ENCODE data around the gene EFNA5.

The EFNA5 gene

DNA sequence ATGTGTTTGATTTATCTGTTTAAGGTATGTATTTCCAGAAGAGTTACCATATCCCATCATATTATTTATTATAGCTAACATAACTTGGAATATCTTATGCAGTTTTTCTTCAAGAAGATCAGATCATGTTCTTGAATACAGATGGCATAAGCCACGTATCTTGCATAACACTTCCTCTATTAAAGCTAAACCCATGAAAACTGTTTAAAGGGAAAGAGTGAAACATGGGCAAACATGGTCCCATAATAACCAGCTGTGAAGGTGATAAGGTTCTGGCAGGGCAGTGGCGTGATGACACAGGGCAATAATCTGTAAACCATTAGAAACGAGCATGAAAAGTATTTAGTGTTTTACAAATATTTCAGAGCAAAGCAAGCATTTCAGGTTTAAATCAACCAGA, 34.2 kb downstream of the EFNA5 start:
- Histone ChIP-seq H2AFZ (ENCODE audit: low read depth) (no peak overlapping the region), H3K4me3 (IDR thresholded peaks at IDR 0.05; ENCODE audit: insufficient read depth, low read depth, low read length) (no peak overlapping the region), H3K27ac (no peak overlapping the region), H3K9ac (no peak overlapping the region), H3K4me2 (no peak overlapping the region), H3K4me1 (ENCODE audit: low read depth, poor library complexity, severe bottlenecking) (no peaks in the 10 kb centered on the region), H3K79me2 (ENCODE audit: insufficient read depth, low read depth) (no peaks in the 10 kb centered on the region), H3K27me3 (ENCODE audit: insufficient read depth, low read depth) (no peaks in the 10 kb centered on the region), H4K20me1 (ENCODE audit: insufficient read depth) (no peaks in the 10 kb centered on the region), H3K36me3 (ENCODE audit: insufficient read depth) (no peaks in the 10 kb centered on the region)
- TF ChIP-seq, protein P1, sequence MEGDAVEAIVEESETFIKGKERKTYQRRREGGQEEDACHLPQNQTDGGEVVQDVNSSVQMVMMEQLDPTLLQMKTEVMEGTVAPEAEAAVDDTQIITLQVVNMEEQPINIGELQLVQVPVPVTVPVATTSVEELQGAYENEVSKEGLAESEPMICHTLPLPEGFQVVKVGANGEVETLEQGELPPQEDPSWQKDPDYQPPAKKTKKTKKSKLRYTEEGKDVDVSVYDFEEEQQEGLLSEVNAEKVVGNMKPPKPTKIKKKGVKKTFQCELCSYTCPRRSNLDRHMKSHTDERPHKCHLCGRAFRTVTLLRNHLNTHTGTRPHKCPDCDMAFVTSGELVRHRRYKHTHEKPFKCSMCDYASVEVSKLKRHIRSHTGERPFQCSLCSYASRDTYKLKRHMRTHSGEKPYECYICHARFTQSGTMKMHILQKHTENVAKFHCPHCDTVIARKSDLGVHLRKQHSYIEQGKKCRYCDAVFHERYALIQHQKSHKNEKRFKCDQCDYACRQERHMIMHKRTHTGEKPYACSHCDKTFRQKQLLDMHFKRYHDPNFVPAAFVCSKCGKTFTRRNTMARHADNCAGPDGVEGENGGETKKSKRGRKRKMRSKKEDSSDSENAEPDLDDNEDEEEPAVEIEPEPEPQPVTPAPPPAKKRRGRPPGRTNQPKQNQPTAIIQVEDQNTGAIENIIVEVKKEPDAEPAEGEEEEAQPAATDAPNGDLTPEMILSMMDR (conservative IDR thresholded peaks at IDR 0.05; ENCODE audit: low read depth, low read length) = no peak

DNA sequence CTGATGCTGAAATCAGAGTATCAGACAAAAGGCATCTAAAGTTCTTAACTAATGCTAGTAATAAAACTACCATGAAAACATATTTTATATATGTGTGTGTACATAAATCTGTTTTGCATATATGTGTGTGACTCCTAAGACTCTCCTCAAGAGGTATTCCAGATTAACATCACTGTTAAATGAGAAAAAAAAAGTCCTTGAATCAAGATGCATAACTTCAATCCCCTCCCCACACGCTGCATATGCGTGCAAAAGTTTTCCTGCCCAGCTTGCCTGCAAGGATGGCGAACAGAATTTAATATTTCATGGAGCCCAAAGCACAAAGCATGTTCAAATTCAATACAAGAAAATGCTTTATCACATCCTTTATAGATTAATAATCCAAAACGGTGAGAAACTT, 34.7 kb downstream of the EFNA5 start:
- Histone ChIP-seq H3K27ac (no peak overlapping the region), H3K36me3 (ENCODE audit: insufficient read depth) (no peaks in the 10 kb centered on the region), H4K20me1 (ENCODE audit: insufficient read depth) (no peaks in the 10 kb centered on the region), H3K79me2 (ENCODE audit: insufficient read depth, low read depth) (no peaks in the 10 kb centered on the region), H3K4me1 (ENCODE audit: low read depth, poor library complexity, severe bottlenecking) (no peaks in the 10 kb centered on the region), H3K4me2 (no peak overlapping the region), H3K9ac (no peak overlapping the region), H3K27me3 (ENCODE audit: insufficient read depth, low read depth) (no peaks in the 10 kb centered on the region), H2AFZ (ENCODE audit: low read depth) (no peak overlapping the region), H3K4me3 (IDR thresholded peaks at IDR 0.05; ENCODE audit: insufficient read depth, low read depth, low read length) (no peak overlapping the region)
- TF ChIP-seq, protein P1 (conservative IDR thresholded peaks at IDR 0.05; ENCODE audit: low read depth, low read length) = no peak

DNA sequence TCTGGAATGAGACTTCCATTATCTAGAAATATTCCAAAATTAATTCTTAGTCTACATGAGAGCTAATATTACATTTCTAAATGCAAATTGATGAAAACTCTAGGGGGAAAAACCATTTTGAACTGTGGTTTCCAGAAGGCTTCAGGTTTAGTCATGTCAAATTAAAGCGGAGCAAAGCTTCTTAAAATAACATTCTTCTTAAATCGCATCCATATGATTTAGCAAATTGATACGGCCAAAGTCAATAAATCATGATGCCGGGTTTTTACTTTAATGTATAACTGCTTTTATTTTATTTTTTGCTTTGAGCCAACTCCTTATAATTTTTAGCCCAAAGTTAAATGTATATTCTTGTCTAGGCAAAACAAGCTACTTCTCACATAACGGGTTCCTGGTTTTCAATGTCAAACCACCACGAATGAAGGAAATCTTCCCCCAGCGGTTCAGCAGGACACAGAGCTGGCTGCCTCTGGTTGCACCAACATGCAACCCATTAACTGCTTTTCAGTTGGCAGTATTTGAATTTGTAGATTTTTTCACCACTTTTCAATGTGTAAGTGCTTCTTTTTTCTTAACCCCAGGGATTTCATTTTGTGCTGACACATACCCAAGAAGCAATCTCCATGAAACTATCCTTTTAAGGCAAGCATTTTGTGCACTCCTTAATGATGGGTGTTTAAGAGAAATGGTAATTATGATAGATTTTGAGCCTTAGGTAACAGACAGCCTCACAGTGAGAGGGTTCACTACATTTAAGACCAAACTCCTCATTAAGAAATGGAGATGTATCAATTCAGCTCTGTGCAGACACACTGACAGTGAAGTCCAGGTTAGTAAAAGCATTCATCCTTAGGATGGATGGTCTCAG, 35.5 kb downstream of the EFNA5 start:
- no peaks in the 10 kb centered on the region for H4K20me1 ChIP-seq (ENCODE audit: insufficient read depth)
- H3K9ac ChIP-seq = no peak overlapping the region
- no peaks in the 10 kb centered on the region for H3K27me3 ChIP-seq (ENCODE audit: insufficient read depth, low read depth)
- no peaks in the 10 kb centered on the region for H3K4me1 ChIP-seq (ENCODE audit: low read depth, poor library complexity, severe bottlenecking)
- H3K27ac ChIP-seq = no peak overlapping the region
- no peak overlapping the region for H3K4me3 ChIP-seq (IDR thresholded peaks at IDR 0.05; ENCODE audit: insufficient read depth, low read depth, low read length)
- no peak overlapping the region for H3K4me2 ChIP-seq
- no peaks in the 10 kb centered on the region for H3K79me2 ChIP-seq (ENCODE audit: insufficient read depth, low read depth)
- TF ChIP-seq, protein P1 (conservative IDR thresholded peaks at IDR 0.05; ENCODE audit: low read depth, low read length) = no peak
- no peaks in the 10 kb centered on the region for H3K36me3 ChIP-seq (ENCODE audit: insufficient read depth)
- H2AFZ ChIP-seq (ENCODE audit: low read depth) = no peak overlapping the region

DNA sequence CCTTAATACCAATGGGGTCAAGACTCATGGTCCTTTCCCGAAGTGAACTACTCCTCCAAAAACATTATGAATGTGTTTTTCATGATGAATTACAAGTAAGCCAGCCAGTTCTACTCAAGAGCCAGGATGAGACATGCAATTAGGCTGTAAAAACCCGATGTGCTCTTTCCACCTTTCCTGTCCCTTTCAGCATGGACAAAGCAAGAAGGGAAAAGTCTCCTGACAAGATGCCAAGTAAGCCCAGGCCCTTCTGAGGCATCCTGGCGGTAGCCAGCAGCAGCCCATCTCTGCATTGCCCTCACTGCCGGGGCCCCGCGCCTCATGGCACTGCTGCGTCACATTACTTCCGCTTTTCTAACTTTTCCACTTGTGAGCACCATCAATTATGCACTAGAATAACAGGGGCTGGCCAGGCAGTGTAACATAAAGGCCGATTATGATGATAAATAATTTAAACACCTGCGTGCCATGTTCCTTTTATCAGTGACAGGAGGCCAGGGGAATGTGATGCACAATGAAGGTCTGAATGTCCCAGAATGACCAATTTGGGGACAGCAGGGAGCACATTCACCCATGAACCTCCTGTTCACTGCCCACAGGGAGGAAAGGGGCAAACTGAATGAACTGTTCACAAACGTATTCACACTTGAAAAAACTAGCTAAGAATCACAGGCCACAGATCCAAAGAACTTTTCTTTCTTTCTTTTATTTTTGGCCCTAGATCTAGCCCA, 37.4 kb downstream of the EFNA5 start:
- Histone ChIP-seq H3K27ac (no peak overlapping the region), H3K27me3 (ENCODE audit: insufficient read depth, low read depth) (no peaks in the 10 kb centered on the region), H3K4me1 (ENCODE audit: low read depth, poor library complexity, severe bottlenecking) (no peaks in the 10 kb centered on the region), H3K36me3 (ENCODE audit: insufficient read depth) (no peaks in the 10 kb centered on the region), H3K4me2 (no peak overlapping the region), H2AFZ (ENCODE audit: low read depth) (no peak overlapping the region), H3K4me3 (IDR thresholded peaks at IDR 0.05; ENCODE audit: insufficient read depth, low read depth, low read length) (no peak overlapping the region), H3K9ac (no peak overlapping the region), H4K20me1 (ENCODE audit: insufficient read depth) (no peaks in the 10 kb centered on the region), H3K79me2 (ENCODE audit: insufficient read depth, low read depth) (no peaks in the 10 kb centered on the region)
- TF ChIP-seq, protein P1 (conservative IDR thresholded peaks at IDR 0.05; ENCODE audit: low read depth, low read length) = no peak
